ENCODE measurements around the gene RPL22. TPM values are rescaled to one million over a fixed set of nuclear protein-coding genes. Genes with fewer than 3 reads are reported as not detected.
"Not testable (repeated sequence)": the region's sequence is repeated elsewhere in the genome, so short reads cannot be mapped to it uniquely, and the experiment has no call there.

The RPL22 gene
- polyA plus RNA-seq, 2 donors, result 360 to 588 TPM

GRCh38 chr1:6233376-6233775 lies 34.0 kb upstream of the RPL22 start:
- WGBS, 2 donors, result 62 to 78% methylated on average over 1 of the region's 1 CpG
- peaks cover 6 to 13% of the 10 kb centered on the region in 2 donors for H3K36me3 ChIP-seq (ENCODE audit: control insufficient read depth in 2 of 2, insufficient read depth in 2 of 2, low read length in 1 of 2)
- H3K27ac ChIP-seq (ENCODE audit: low read depth in 2 of 2, low read length in 1 of 2), result no peak overlapping the region
- H3K4me1 ChIP-seq (ENCODE audit: control insufficient read depth in 2 of 2, insufficient read depth in 2 of 2, low read length in 1 of 2), result peaks cover 3 to 6% of the 10 kb centered on the region in 2 donors
- H3K27me3 ChIP-seq (ENCODE audit: control insufficient read depth in 1 of 2, insufficient read depth in 2 of 2, low read length in 2 of 2), result no peaks in the 10 kb centered on the region
- no peak overlapping the region for H3K4me3 ChIP-seq (ENCODE audit: low read depth in 1 of 2, low read length in 2 of 2)
- H3K9me3 ChIP-seq (ENCODE audit: control insufficient read depth in 2 of 2, insufficient read depth in 1 of 2, low read depth in 1 of 2, low read length in 1 of 2), result no peaks in the 10 kb centered on the region

- Histone ChIP-seq H3K4me1 (ENCODE audit: control insufficient read depth in 2 of 2, insufficient read depth in 2 of 2, low read length in 1 of 2) (peaks cover 0 to 12% of the 10 kb centered on the region in 2 donors), H3K27me3 (ENCODE audit: control insufficient read depth in 1 of 2, insufficient read depth in 2 of 2, low read length in 2 of 2) (no peaks in the 10 kb centered on the region), H3K27ac (ENCODE audit: low read depth in 2 of 2, low read length in 1 of 2) (no peak overlapping the region), H3K4me3 (ENCODE audit: low read depth in 1 of 2, low read length in 2 of 2) (no peak overlapping the region), H3K36me3 (ENCODE audit: control insufficient read depth in 2 of 2, insufficient read depth in 2 of 2, low read length in 1 of 2) (peaks cover 8 to 24% of the 10 kb centered on the region in 2 donors), H3K9me3 (ENCODE audit: control insufficient read depth in 2 of 2, insufficient read depth in 1 of 2, low read depth in 1 of 2, low read length in 1 of 2) (no peaks in the 10 kb centered on the region)
- 91 to 93% methylated on average over 8 of the region's 8 CpGs for WGBS, 2 donors
These were observed 26.3 kb upstream of the RPL22 start for GRCh38 chr1:6225651-6226050.

GRCh38 chr1:6224718-6225117 lies 25.3 kb upstream of the RPL22 start:
- 82 to 84% methylated on average over 15 of the region's 15 CpGs for WGBS, 2 donors
- H3K4me3 ChIP-seq (ENCODE audit: low read depth in 1 of 2, low read length in 2 of 2), result no peak overlapping the region
- H3K27me3 ChIP-seq (ENCODE audit: control insufficient read depth in 1 of 2, insufficient read depth in 2 of 2, low read length in 2 of 2), result no peaks in the 10 kb centered on the region
- H3K36me3 ChIP-seq (ENCODE audit: control insufficient read depth in 2 of 2, insufficient read depth in 2 of 2, low read length in 1 of 2), result peaks cover 8 to 21% of the 10 kb centered on the region in 2 donors
- no peak overlapping the region for H3K27ac ChIP-seq (ENCODE audit: low read depth in 2 of 2, low read length in 1 of 2)
- no peaks in the 10 kb centered on the region for H3K9me3 ChIP-seq (ENCODE audit: control insufficient read depth in 2 of 2, insufficient read depth in 1 of 2, low read depth in 1 of 2, low read length in 1 of 2)
- H3K4me1 ChIP-seq (ENCODE audit: control insufficient read depth in 2 of 2, insufficient read depth in 2 of 2, low read length in 1 of 2), result peaks cover 0 to 12% of the 10 kb centered on the region in 2 donors

GRCh38 chr1:6223617-6224016 lies 24.2 kb upstream of the RPL22 start:
- H3K4me3 ChIP-seq (ENCODE audit: low read depth in 1 of 2, low read length in 2 of 2), result no peak overlapping the region
- peaks cover 0 to 14% of the 10 kb centered on the region in 2 donors for H3K4me1 ChIP-seq (ENCODE audit: control insufficient read depth in 2 of 2, insufficient read depth in 2 of 2, low read length in 1 of 2)
- H3K9me3 ChIP-seq (ENCODE audit: control insufficient read depth in 2 of 2, insufficient read depth in 1 of 2, low read depth in 1 of 2, low read length in 1 of 2), result no peaks in the 10 kb centered on the region
- H3K27ac ChIP-seq (ENCODE audit: low read depth in 2 of 2, low read length in 1 of 2), result peak overlapping the region in 1 of 2 donors; percentile 40
- no peaks in the 10 kb centered on the region for H3K27me3 ChIP-seq (ENCODE audit: control insufficient read depth in 1 of 2, insufficient read depth in 2 of 2, low read length in 2 of 2)
- 94% methylated on average over 13 of the region's 13 CpGs for WGBS, 2 donors
- peaks cover 8 to 19% of the 10 kb centered on the region in 2 donors for H3K36me3 ChIP-seq (ENCODE audit: control insufficient read depth in 2 of 2, insufficient read depth in 2 of 2, low read length in 1 of 2)

GRCh38 chr1:6222636-6223035 lies 23.2 kb upstream of the RPL22 start:
- peak overlapping the region; percentile 68 to 84 for H3K27ac ChIP-seq (ENCODE audit: low read depth in 2 of 2, low read length in 1 of 2)
- no peaks in the 10 kb centered on the region for H3K27me3 ChIP-seq (ENCODE audit: control insufficient read depth in 1 of 2, insufficient read depth in 2 of 2, low read length in 2 of 2)
- H3K4me3 ChIP-seq (ENCODE audit: low read depth in 1 of 2, low read length in 2 of 2), result no peak overlapping the region
- no peaks in the 10 kb centered on the region for H3K9me3 ChIP-seq (ENCODE audit: control insufficient read depth in 2 of 2, insufficient read depth in 1 of 2, low read depth in 1 of 2, low read length in 1 of 2)
- 50 to 61% methylated on average over 6 of the region's 6 CpGs for WGBS, 2 donors
- H3K4me1 ChIP-seq (ENCODE audit: control insufficient read depth in 2 of 2, insufficient read depth in 2 of 2, low read length in 1 of 2), result peaks cover 0 to 14% of the 10 kb centered on the region in 2 donors
- peaks cover 8 to 24% of the 10 kb centered on the region in 2 donors for H3K36me3 ChIP-seq (ENCODE audit: control insufficient read depth in 2 of 2, insufficient read depth in 2 of 2, low read length in 1 of 2)

- WGBS, 2 donors, result 94 to 95% methylated on average over 12 of the region's 12 CpGs
- H3K27me3 ChIP-seq (ENCODE audit: control insufficient read depth in 1 of 2, insufficient read depth in 2 of 2, low read length in 2 of 2), result no peaks in the 10 kb centered on the region
- peaks cover 5 to 25% of the 10 kb centered on the region in 2 donors for H3K36me3 ChIP-seq (ENCODE audit: control insufficient read depth in 2 of 2, insufficient read depth in 2 of 2, low read length in 1 of 2)
- peak overlapping the region in 1 of 2 donors; percentile 64 for H3K27ac ChIP-seq (ENCODE audit: low read depth in 2 of 2, low read length in 1 of 2)
- no peaks in the 10 kb centered on the region for H3K9me3 ChIP-seq (ENCODE audit: control insufficient read depth in 2 of 2, insufficient read depth in 1 of 2, low read depth in 1 of 2, low read length in 1 of 2)
- peaks cover 0 to 14% of the 10 kb centered on the region in 2 donors for H3K4me1 ChIP-seq (ENCODE audit: control insufficient read depth in 2 of 2, insufficient read depth in 2 of 2, low read length in 1 of 2)
- no peak overlapping the region for H3K4me3 ChIP-seq (ENCODE audit: low read depth in 1 of 2, low read length in 2 of 2)
These were observed 21.9 kb upstream of the RPL22 start for GRCh38 chr1:6221210-6221784.

- Histone ChIP-seq H3K36me3 (ENCODE audit: control insufficient read depth in 2 of 2, insufficient read depth in 2 of 2, low read length in 1 of 2) (peaks cover 5 to 28% of the 10 kb centered on the region in 2 donors), H3K4me1 (ENCODE audit: control insufficient read depth in 2 of 2, insufficient read depth in 2 of 2, low read length in 1 of 2) (peaks cover 0 to 14% of the 10 kb centered on the region in 2 donors), H3K9me3 (ENCODE audit: control insufficient read depth in 2 of 2, insufficient read depth in 1 of 2, low read depth in 1 of 2, low read length in 1 of 2) (no peaks in the 10 kb centered on the region), H3K27me3 (ENCODE audit: control insufficient read depth in 1 of 2, insufficient read depth in 2 of 2, low read length in 2 of 2) (no peaks in the 10 kb centered on the region), H3K4me3 (ENCODE audit: low read depth in 1 of 2, low read length in 2 of 2) (no peak overlapping the region), H3K27ac (ENCODE audit: low read depth in 2 of 2, low read length in 1 of 2) (peak overlapping the region; percentile 83 to 92)
- WGBS, 2 donors, result 52 to 65% methylated on average over 8 of the region's 8 CpGs
These were observed 20.8 kb upstream of the RPL22 start for GRCh38 chr1:6220236-6220635.

- Histone ChIP-seq H3K27ac (ENCODE audit: low read depth in 2 of 2, low read length in 1 of 2) (peak overlapping the region; percentile 83 to 92), H3K36me3 (ENCODE audit: control insufficient read depth in 2 of 2, insufficient read depth in 2 of 2, low read length in 1 of 2) (peaks cover 2 to 22% of the 10 kb centered on the region in 2 donors), H3K4me1 (ENCODE audit: control insufficient read depth in 2 of 2, insufficient read depth in 2 of 2, low read length in 1 of 2) (peaks cover 0 to 14% of the 10 kb centered on the region in 2 donors)
- H3K4me3 ChIP-seq (ENCODE audit: low read depth in 1 of 2, low read length in 2 of 2); H3K9me3 ChIP-seq (ENCODE audit: control insufficient read depth in 2 of 2, insufficient read depth in 1 of 2, low read depth in 1 of 2, low read length in 1 of 2); H3K27me3 ChIP-seq (ENCODE audit: control insufficient read depth in 1 of 2, insufficient read depth in 2 of 2, low read length in 2 of 2): not testable (repeated sequence)
- 83 to 84% methylated on average over 11 of the region's 11 CpGs for WGBS, 2 donors
These were observed 20.2 kb upstream of the RPL22 start for GRCh38 chr1:6219641-6220040.

GRCh38 chr1:6218375-6219164 lies 19.2 kb upstream of the RPL22 start:
- H3K4me3 ChIP-seq (ENCODE audit: low read depth in 1 of 2, low read length in 2 of 2), result no peak overlapping the region
- WGBS, 2 donors, result 82 to 88% methylated on average over 16 of the region's 16 CpGs
- H3K4me1 ChIP-seq (ENCODE audit: control insufficient read depth in 2 of 2, insufficient read depth in 2 of 2, low read length in 1 of 2), result peaks cover 0 to 11% of the 10 kb centered on the region in 2 donors
- H3K9me3 ChIP-seq (ENCODE audit: control insufficient read depth in 2 of 2, insufficient read depth in 1 of 2, low read depth in 1 of 2, low read length in 1 of 2), result no peaks in the 10 kb centered on the region
- peak overlapping the region in 1 of 2 donors; percentile 71 for H3K27ac ChIP-seq (ENCODE audit: low read depth in 2 of 2, low read length in 1 of 2)
- no peaks in the 10 kb centered on the region for H3K27me3 ChIP-seq (ENCODE audit: control insufficient read depth in 1 of 2, insufficient read depth in 2 of 2, low read length in 2 of 2)
- H3K36me3 ChIP-seq (ENCODE audit: control insufficient read depth in 2 of 2, insufficient read depth in 2 of 2, low read length in 1 of 2), result peaks cover 0 to 16% of the 10 kb centered on the region in 2 donors
